Epithelial cell of esophagus (primary cell): ENCODE data around the gene LMTK2.
A peak's percentile ranks its signal among the peaks of the same experiment; 100 is the strongest.

Experiments
- DNase-seq: peaks from one replicate; pipeline ENCODE4 v3.0.0; 2010; ENCODE audit warnings: low read depth
- H3K4me3 ChIP-seq: 2 replicates; pipeline ENCODE4 v1.5.1; 2011; ENCODE audit warnings: mild to moderate bottlenecking, low read length, control low read depth
- CTCF ChIP-seq: IDR thresholded peaks from 2 replicates; pipeline ENCODE4 v1.5.1; 2011; ENCODE audit warnings: low read depth, mild to moderate bottlenecking, low read length, control low read depth, inconsistent platforms; ENCODE audit not compliant: insufficient read depth; ENCODE audit errors: missing control alignments

Gene LMTK2

GRCh38 chr7:98126311-98127142, 19.9 kb downstream of the LMTK2 start:
- no peak for DNase-seq
- no peak overlapping the region for H3K4me3 ChIP-seq
- TF ChIP-seq CTCF = no peak

- no peak for DNase-seq
- TF ChIP-seq CTCF = no peak
- no peak overlapping the region for H3K4me3 ChIP-seq
Observed at GRCh38 chr7:98128346-98128745, 21.7 kb downstream of the LMTK2 start.

- TF ChIP-seq CTCF = no peak
- DNase-seq = no peak
- H3K4me3 ChIP-seq = no peak overlapping the region
Observed at GRCh38 chr7:98130959-98131358, 24.3 kb downstream of the LMTK2 start.

- TF ChIP-seq CTCF = no peak
- H3K4me3 ChIP-seq = no peak overlapping the region
- peak; percentile 10 for DNase-seq
Observed at GRCh38 chr7:98133181-98133580, 26.5 kb downstream of the LMTK2 start.

- TF ChIP-seq CTCF = no peak
- H3K4me3 ChIP-seq = no peak overlapping the region
- peak; percentile 73 for DNase-seq
Observed at GRCh38 chr7:98133621-98134303, 27.1 kb downstream of the LMTK2 start.

- no peak overlapping the region for H3K4me3 ChIP-seq
- DNase-seq = no peak
- no peak for TF ChIP-seq CTCF
Observed at GRCh38 chr7:98134420-98135228, 28.0 kb downstream of the LMTK2 start.
